Astrocyte of the spinal cord (primary cell): ENCODE results near the gene DOCK8.

ENCODE experiments used
- DNase-seq: peaks from one replicate; pipeline ENCODE4 v3.0.0; 2011; ENCODE audit warnings: low read depth, low spot score
- H3K4me3 ChIP-seq: 2 replicates; pipeline ENCODE4 v1.5.1; 2011; ENCODE audit warnings: low read depth, mild to moderate bottlenecking, low read length, moderate library complexity
- CTCF ChIP-seq: IDR thresholded peaks from 2 replicates; pipeline ENCODE4 v1.5.1; 2012; ENCODE audit warnings: low read depth, mild to moderate bottlenecking, low read length, inconsistent platforms
- in situ Hi-C: cut with HindIII; loops from 2 replicates; pipeline ENCODE4 v1.10.0; 2017; ENCODE audit warnings: low sequenced_read_pairs

The DOCK8 gene

DNA sequence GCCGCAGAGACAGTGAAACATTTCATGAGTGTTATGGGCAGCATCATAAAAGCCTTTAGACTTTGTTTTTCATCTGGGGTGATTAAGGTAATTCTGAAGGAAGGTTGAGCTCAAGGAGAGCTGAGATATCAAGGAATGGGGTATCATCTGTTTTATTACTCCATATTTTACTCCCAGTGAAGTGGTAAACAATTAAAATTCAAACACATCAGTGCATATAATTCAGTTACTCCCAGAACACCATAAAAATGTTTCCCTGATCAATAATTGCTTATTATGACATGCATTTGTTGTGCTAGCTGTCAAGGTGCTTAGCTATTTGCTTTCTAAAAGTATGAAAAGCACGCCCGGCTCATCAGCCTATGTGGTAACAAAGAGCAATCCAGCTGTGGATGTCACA lies 81.7 kb downstream of the DOCK8 start:
- no peak for TF ChIP-seq CTCF
- in situ Hi-C loops: no loop called here
- H3K4me3 ChIP-seq: no peak overlapping the region
- DNase-seq: no peak

DNA sequence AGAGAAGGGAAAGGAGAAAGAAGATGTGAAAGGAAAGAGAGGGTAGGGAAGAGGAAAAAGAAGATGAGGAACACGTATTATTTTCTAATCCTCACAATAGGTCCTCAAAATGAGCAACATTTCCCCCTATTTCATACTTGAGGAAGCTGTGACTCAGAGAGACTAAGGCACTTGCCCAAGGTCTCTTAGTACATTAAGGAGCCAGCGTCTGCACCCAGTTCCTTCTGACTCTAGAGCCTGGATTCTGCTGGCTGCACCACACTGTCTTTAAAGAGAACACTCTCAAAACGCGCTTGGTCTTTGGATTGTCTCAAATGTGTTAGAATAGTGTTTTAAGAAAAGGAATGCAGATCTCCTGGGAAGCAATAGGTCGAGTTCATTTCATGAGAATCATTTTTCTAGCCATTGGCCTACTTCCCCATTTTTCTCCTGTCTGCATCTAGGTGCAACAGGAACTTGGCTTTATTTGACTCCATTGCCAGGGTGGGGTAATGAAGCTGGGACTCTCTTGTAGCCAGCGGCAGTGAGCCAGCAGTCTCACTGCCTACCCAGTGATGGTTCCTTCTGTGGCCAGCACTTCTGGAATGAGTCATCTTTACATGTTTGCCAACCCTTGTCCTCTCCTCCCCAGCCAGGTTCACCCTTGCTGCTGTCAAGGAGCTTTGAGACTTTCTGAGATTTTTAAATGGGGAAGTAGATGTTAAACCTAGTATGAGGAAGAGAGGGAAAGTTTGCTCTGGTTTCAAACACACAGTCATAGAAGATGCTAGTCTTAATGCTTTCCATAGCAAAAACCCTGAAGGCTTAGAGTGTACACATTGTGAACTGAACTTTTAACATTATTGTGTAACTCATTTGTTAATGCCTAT lies 82.7 kb downstream of the DOCK8 start:
- no peak for DNase-seq
- in situ Hi-C loops: no loop called here
- H3K4me3 ChIP-seq: no peak overlapping the region
- no peak for TF ChIP-seq CTCF

GRCh38 chr9:303502-303901 lies 88.8 kb downstream of the DOCK8 start:
- H3K4me3 ChIP-seq: no peak overlapping the region
- in situ Hi-C loops: no loop called here
- no peak for TF ChIP-seq CTCF
- DNase-seq: no peak

DNA sequence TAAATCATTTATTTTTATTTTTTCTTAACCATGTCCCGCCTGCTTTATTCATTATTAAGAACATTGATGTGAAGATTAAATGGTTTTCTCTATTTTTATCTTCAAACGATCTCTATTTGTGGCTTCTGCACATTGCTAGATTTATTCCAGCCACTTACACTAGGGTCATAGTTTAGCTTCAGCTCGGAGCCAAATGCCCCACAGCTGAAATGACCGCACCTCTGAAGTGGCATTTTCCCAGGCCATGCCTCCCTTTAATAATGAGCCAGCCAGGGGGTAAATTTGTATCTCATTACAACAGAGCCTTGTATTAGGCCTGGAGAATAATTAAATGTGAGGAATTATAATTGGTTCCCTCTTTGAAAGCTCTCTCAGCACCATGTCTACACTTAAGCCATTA lies 89.4 kb downstream of the DOCK8 start:
- no peak for TF ChIP-seq CTCF

DNA sequence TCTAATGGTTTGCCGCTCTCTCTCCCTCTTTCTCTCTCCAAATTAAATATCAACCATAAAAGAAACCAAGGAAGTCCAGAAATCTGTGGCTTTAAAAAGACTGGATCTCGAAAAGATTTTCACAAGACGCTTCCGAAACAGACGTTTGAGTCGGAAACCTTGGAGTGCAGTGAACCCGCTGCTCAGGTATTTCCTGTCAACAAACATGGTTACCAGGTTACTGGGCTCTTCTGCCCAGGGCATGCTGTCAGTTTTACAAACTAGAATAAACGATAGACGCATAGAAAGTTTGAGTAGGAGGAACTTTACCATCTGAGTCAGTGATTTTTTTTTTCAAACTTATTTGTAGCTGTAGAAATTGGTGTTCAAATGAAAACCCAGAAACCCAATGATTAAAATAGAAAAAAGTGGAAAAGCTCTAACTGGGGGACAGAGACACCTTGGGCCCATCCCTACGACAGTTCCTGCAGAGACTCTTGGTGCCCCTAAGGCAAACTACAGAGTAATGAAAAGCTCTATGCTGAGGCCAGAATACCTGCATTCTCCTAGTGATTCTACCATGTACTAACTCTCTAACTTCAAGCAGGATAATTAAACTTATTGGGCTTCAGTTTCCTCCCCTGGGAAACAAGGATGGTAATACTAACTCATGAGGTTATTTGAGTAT lies 90.0 kb downstream of the DOCK8 start:
- DNase-seq: no peak
- no peak for TF ChIP-seq CTCF
- H3K4me3 ChIP-seq: no peak overlapping the region
- in situ Hi-C loops: no loop called here

More for the DNA sequence above, 89.4 kb downstream of the DOCK8 start:
- H3K4me3 ChIP-seq: no peak overlapping the region
- no peak for DNase-seq
- in situ Hi-C loops: no loop called here

- H3K4me3 ChIP-seq: no peak overlapping the region
- TF ChIP-seq CTCF: no peak
- DNase-seq: no peak
- in situ Hi-C loops: no loop called here
Observed at GRCh38 chr9:306907-307306, 92.2 kb downstream of the DOCK8 start.
